DMS153 treated with DMSO at 0.1 percent for 48 hours (cell line): ENCODE measurements around the gene OSBPL3.
A peak's percentile ranks its signal among the peaks of the same experiment; 100 is the strongest.

ENCODE experiments used
- DNase-seq: peaks from one replicate; lab custom pipeline; 2025; ENCODE audit not compliant: unreplicated experiment; lab: John Stamatoyannopoulos, UW

Gene OSBPL3

GRCh38 chr7:24868741-24869140 lies 111.2 kb downstream of the OSBPL3 start:
- no peak for DNase-seq

GRCh38 chr7:24866004-24866615 lies 113.9 kb downstream of the OSBPL3 start:
- no peak for DNase-seq

- no peak for DNase-seq
Measured at GRCh38 chr7:24864214-24864817, 115.7 kb downstream of the OSBPL3 start.

GRCh38 chr7:24863626-24864025 lies 116.4 kb downstream of the OSBPL3 start:
- no peak for DNase-seq

- no peak for DNase-seq
Measured at GRCh38 chr7:24862461-24862860, 117.5 kb downstream of the OSBPL3 start.

- DNase-seq = no peak
Measured at GRCh38 chr7:24861336-24861735, 118.6 kb downstream of the OSBPL3 start.

- no peak for DNase-seq
Measured at GRCh38 chr7:24860611-24861010, 119.4 kb downstream of the OSBPL3 start.

- DNase-seq = no peak
Measured at GRCh38 chr7:24858108-24858977, 121.6 kb downstream of the OSBPL3 start.

- no peak for DNase-seq
Measured at GRCh38 chr7:24857623-24858022, 122.4 kb downstream of the OSBPL3 start.

- no peak for DNase-seq
Measured at GRCh38 chr7:24854866-24855265, 125.1 kb downstream of the OSBPL3 start.

GRCh38 chr7:24851786-24852185 lies 128.2 kb downstream of the OSBPL3 start:
- DNase-seq = no peak

GRCh38 chr7:24848878-24849277 lies 131.1 kb downstream of the OSBPL3 start:
- no peak for DNase-seq

- DNase-seq = no peak
Measured at GRCh38 chr7:24847754-24848153, 132.2 kb downstream of the OSBPL3 start.

DNA sequence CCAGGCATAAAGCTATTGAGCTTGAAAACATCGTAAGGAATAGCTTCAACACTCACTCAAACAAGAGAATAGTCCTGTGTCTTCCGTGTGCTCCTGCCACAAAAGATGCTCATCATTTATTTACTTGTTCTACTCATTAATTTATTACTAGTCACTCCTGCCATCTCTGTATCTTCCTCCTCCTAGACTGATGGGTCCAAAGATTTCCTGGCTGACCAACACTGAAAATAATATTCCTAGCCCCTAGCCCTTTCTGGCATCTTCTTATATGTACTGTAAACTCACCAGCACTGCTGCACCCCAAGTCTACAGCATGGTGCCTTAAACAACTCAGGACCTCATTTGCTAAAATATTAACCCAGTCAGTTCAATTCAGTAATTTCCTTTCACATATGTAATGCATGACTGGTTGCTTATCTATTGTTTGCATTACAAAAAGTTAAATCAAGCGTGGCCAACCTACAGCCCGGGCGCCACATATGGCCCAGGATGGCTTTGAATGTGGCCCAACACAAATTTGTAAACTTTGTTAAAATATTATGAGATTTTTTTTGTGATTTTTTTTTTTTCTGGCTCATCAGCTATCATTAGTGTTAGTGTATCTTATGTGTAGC lies 136.1 kb downstream of the OSBPL3 start:
- DNase-seq = no peak

- peak; percentile 69 for DNase-seq
Measured at GRCh38 chr7:24842449-24843241, 137.3 kb downstream of the OSBPL3 start.

DNA sequence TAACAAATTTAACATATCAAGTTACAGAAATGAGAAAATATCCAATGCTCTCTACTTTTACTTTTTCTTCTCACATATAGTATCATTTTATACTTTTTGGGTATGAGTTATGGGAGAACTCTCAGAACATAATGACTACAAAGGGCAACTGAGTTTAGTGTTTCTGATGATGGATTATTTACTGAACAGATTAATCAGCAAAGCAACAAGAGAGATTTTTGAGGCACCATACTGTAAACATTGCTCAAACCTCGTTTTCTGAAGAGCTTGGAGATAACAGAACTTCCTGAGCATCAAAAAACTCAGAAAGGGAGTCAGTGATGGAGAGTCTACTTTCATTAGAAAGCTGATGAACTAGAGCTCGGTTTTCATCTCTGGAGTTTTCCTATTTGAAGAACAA lies 137.9 kb downstream of the OSBPL3 start:
- no peak for DNase-seq

- no peak for DNase-seq
Measured at GRCh38 chr7:24840563-24840962, 139.4 kb downstream of the OSBPL3 start.

GRCh38 chr7:24836084-24836483 lies 143.9 kb downstream of the OSBPL3 start:
- no peak for DNase-seq

DNA sequence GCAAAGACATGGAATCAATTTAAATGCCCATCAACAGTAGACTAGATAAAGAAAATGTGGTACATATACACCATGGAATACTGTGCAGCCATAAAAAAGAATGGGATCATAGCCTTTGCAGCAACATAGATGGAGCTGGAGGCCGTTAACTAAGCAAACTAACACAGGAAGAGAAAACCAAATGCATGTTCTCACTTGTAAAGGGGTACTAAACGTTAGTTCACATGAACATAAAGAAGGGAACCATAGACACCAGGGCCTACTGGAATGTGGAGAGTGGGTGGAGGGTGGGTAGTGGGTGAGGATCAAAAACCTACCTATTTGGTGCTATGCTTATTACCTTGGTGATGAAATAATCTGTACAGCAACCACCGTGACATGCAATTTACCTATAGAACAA lies 144.3 kb downstream of the OSBPL3 start:
- no peak for DNase-seq

- no peak for DNase-seq
Measured at GRCh38 chr7:24834128-24834798, 145.7 kb downstream of the OSBPL3 start.
